B cell (primary cell): ENCODE results near the gene STX8. TPM values are rescaled to one million over a fixed set of nuclear protein-coding genes. Genes with fewer than 3 reads are reported as not detected.

ENCODE experiments used
- ATAC-seq: fragments of 200-7000 bp; cut with Tn5 transposase; one replicate; pipeline ENCODE4 v1.10.0; 2021; ENCODE audit warnings: low read depth, mild to moderate bottlenecking, moderate number of reproducible peaks, moderate library complexity
- CTCF ChIA-PET: fragments of 350-600 bp; sonication (Branson Sonifier 250); formaldehyde crosslinking; loops from one replicate; lab custom pipeline; 2021; ENCODE audit warnings: antibody characterized with exemption, inconsistent platforms; lab: Charles Lee
- POLR2A ChIA-PET: fragments of 350-600 bp; sonication (Branson Sonifier 250); formaldehyde crosslinking; loops from one replicate; lab custom pipeline; 2021; ENCODE audit warnings: antibody characterized with exemption; lab: Charles Lee
- DNase-seq: peaks from one replicate; pipeline ENCODE4 v3.0.0; 2013
- H2AFZ ChIP-seq: 2 replicates; pipeline ENCODE4 v1.6.1; 2012; ENCODE audit warnings: mild to moderate bottlenecking, low read depth, low read length; ENCODE audit not compliant: insufficient read depth, poor library complexity, severe bottlenecking
- H3K27ac ChIP-seq, 2 donors: 1 replicate in 1 of 2; 2 replicates in 1 of 2; pipeline ENCODE4 v1.5.1; 2012 to 2013; ENCODE audit warnings: low read length in 2 of 2, mild to moderate bottlenecking in 2 of 2, moderate library complexity in 1 of 2
- H3K27me3 ChIP-seq, 4 experiments: fragments of 200-600 bp in 1 of 4; sonication (generic) in 1 of 4; replicated peaks in 1 of 4; 1 replicate in 2 of 4; 2 replicates in 2 of 4; pipeline versions ENCODE4 v1.6.1 to v1.7.0; 2013 to 2016; ENCODE audit warnings: low read length in 3 of 4, mild to moderate bottlenecking in 2 of 4, mixed read lengths in 1 of 4, moderate library complexity in 1 of 4; ENCODE audit not compliant: insufficient read depth in 4 of 4, control insufficient read depth in 3 of 4; ENCODE audit errors: control extremely low read depth in 1 of 4
- H3K36me3 ChIP-seq, 2 experiments: replicated peaks in 1 of 2; 1 replicate in 1 of 2; 2 replicates in 1 of 2; pipeline versions ENCODE4 v1.6.1 to v1.7.1; 2013; ENCODE audit warnings: low read length in 1 of 2; ENCODE audit not compliant: insufficient read depth in 2 of 2, control insufficient read depth in 1 of 2; ENCODE audit errors: control extremely low read depth in 1 of 2, extremely low read depth in 1 of 2
- H3K4me1 ChIP-seq, 2 donors: fragments of 200-600 bp in 1 of 2; sonication (generic) in 1 of 2; 1 replicate in 1 of 2; 2 replicates in 1 of 2; pipeline versions ENCODE4 v1.5.1 to v1.6.1; 2013 to 2017; ENCODE audit warnings: low read length in 2 of 2; ENCODE audit not compliant: control insufficient read depth in 2 of 2, insufficient read depth in 2 of 2
- H3K4me2 ChIP-seq: replicated peaks from 2 replicates; pipeline ENCODE3; 2012; ENCODE audit warnings: mild to moderate bottlenecking, low read depth, low read length; ENCODE audit not compliant: poor library complexity, severe bottlenecking
- H3K4me3 ChIP-seq, 5 experiments: fragments of 200-600 bp in 1 of 5; sonication (generic) in 1 of 5; 1 replicate in 3 of 5; 2 replicates in 2 of 5; pipeline versions ENCODE4 v1.5.1 to v1.7.0; 2011 to 2016; ENCODE audit warnings: low read length in 4 of 5, mild to moderate bottlenecking in 4 of 5, low read depth in 2 of 5, control low read depth in 1 of 5, moderate library complexity in 1 of 5; ENCODE audit not compliant: insufficient read depth in 1 of 5; ENCODE audit errors: control extremely low read depth in 1 of 5, extremely low read depth in 1 of 5
- H3K79me2 ChIP-seq: fragments of 200-600 bp; sonication (generic); one replicate; pipeline ENCODE4 v1.6.0; 2016; ENCODE audit warnings: low read length; ENCODE audit not compliant: control insufficient read depth, insufficient read depth
- H3K9ac ChIP-seq: fragments of 200-600 bp; sonication (generic); 2 replicates; pipeline ENCODE4 v1.6.1; 2017; ENCODE audit warnings: mild to moderate bottlenecking, low read length, moderate library complexity
- H3K9me3 ChIP-seq, 3 donors: one replicate each; pipeline versions ENCODE4 v1.6.1 to v1.7.1; 2013; ENCODE audit warnings: low read length in 2 of 3; ENCODE audit not compliant: control insufficient read depth in 2 of 3, insufficient read depth in 1 of 3; ENCODE audit errors: control extremely low read depth in 1 of 3
- H4K20me1 ChIP-seq: 2 replicates; pipeline ENCODE4 v1.6.0; 2012; ENCODE audit warnings: mild to moderate bottlenecking, low read length; ENCODE audit not compliant: insufficient read depth, control insufficient read depth, poor library complexity, severe bottlenecking
- H3K27ac Mint-ChIP-seq: one replicate; pipeline ENCODE4 v1.8.0; 2021; ENCODE audit warnings: mixed read lengths
- H3K27me3 Mint-ChIP-seq: one replicate; pipeline ENCODE4 v1.8.0; 2021; ENCODE audit warnings: mixed read lengths
- H3K4me1 Mint-ChIP-seq: one replicate; pipeline ENCODE4 v1.8.0; 2021; ENCODE audit warnings: mixed read lengths
- H3K4me3 Mint-ChIP-seq: one replicate; pipeline ENCODE4 v1.8.0; 2021; ENCODE audit warnings: mixed read lengths
- H3K9me3 Mint-ChIP-seq: one replicate; pipeline ENCODE4 v1.8.0; 2022; ENCODE audit warnings: mixed read lengths; ENCODE audit not compliant: insufficient read depth
- CTCF ChIP-seq: fragments of 200-600 bp; IDR thresholded peaks from one replicate; pipeline ENCODE4 v1.8.0; 2022; ENCODE audit warnings: antibody characterized with exemption, mild to moderate bottlenecking
- EZH2 ChIP-seq: IDR thresholded peaks from 2 replicates; pipeline ENCODE4 v1.6.1; 2012; ENCODE audit warnings: borderline replicate concordance, low read depth, mild to moderate bottlenecking, moderate library complexity, low read length; ENCODE audit not compliant: insufficient read depth, poor library complexity, severe bottlenecking
- WGBS: methylation state at CpG from one replicate; pipeline ENCODE4 v1.1.5; 2013; ENCODE audit warnings: missing lambda C conversion rate; ENCODE audit not compliant: insufficient coverage; 5-methylcytosine and 5-hydroxymethylcytosine counted together
- intact Hi-C: fragments of 100-400 bp; cut with micrococcal nuclease; formaldehyde crosslinking; loops from one replicate; pipeline ENCODE4 v1.10.0; 2022
- polyA plus RNA-seq: library from polyadenylated mRNA; depleted of rRNA; stranded (reverse); fragments of >200 nt; gene quantifications from 2 replicates; pipeline ENCODE4 v1.2.3, GENCODE V29; 2012
- total RNA-seq, 2 donors: library from RNA; stranded (reverse); fragments of 120-200 nt in 1 of 2; gene quantifications; 1 replicate in 1 of 2; 2 replicates in 1 of 2; pipeline versions ENCODE4 v1.2.3 to v1.2.4, GENCODE V29; 2013 to 2022

Gene STX8
- total and polyA plus RNA-seq, 2 donors (not counting 1 experiment from before 2014, with no cell fraction given): 35.8 to 61.5 TPM

DNA sequence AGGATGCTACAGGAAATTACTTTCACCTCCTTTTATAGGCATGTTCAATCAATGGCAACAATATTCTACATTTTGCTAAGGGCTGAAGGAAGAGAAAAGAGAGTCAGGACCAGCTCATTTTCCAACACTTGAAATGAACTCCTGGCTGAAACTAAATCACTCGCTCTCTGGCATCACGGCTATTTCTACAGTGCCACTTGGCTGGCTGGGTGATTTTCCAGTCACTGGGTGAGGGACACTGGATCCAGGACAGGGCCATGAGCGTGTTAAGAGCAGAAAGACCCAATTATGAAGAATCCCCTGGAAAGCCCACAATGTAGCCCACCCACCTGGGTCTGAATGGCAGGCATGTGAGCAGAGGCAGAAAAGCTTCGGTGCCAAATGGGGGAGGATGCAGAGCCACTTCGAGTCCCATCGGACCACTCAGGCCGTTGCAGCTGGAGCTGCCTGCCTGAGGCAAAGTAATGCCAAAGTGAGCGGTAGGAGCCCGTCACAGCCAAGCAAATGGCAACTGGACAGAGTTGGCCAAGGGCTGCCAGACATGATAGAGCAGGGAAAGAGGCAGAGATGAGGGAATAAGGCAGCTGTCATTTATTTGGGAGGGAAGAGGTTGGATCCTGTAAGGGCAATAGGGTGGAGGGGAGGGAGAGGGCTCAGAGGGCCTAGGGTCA lies 246.2 kb downstream of the STX8 start:
- Histone ChIP-seq H4K20me1 (no peaks in the 10 kb centered on the region), H3K4me2 (no peak overlapping the region), H3K36me3 (no peaks in the 10 kb centered on the region), H3K27ac (no peak overlapping the region), H3K9me3 (peaks cover 0 to 7% (median 0%) of the 10 kb centered on the region in 3 donors), H3K79me2 (no peaks in the 10 kb centered on the region), H3K4me3 (no peak overlapping the region), H2AFZ (no peak overlapping the region), H3K27me3 (no peaks in the 10 kb centered on the region), H3K4me1 (no peaks in the 10 kb centered on the region), H3K9ac (no peak overlapping the region)
- CTCF ChIA-PET: no interaction called here
- no peaks in the 10 kb centered on the region for H3K27me3 Mint-ChIP-seq
- ATAC-seq (no peak), DNase-seq (no peak)
- intact Hi-C loops: no loop called here
- TF ChIP-seq EZH2 (no peak), CTCF (no peak)
- no peak overlapping the region for H3K27ac Mint-ChIP-seq
- POLR2A ChIA-PET: no interaction called here
- H3K4me1 Mint-ChIP-seq: no peaks in the 10 kb centered on the region
- no peak overlapping the region for H3K4me3 Mint-ChIP-seq
- peaks cover under 1% of the 10 kb centered on the region for H3K9me3 Mint-ChIP-seq
- WGBS: 97% methylated on average over 9 of the region's 9 CpGs

- 91% methylated on average over 1 of the region's 4 CpGs for WGBS
- Histone ChIP-seq H3K27me3 (no peaks in the 10 kb centered on the region), H3K9me3 (peaks cover 0 to 4% (median 0%) of the 10 kb centered on the region in 3 donors), H2AFZ (no peak overlapping the region), H3K4me2 (no peak overlapping the region), H3K4me3 (no peak overlapping the region), H4K20me1 (no peaks in the 10 kb centered on the region), H3K9ac (no peak overlapping the region), H3K36me3 (no peaks in the 10 kb centered on the region), H3K79me2 (no peaks in the 10 kb centered on the region), H3K4me1 (no peaks in the 10 kb centered on the region), H3K27ac (no peak overlapping the region)
- H3K27me3 Mint-ChIP-seq: no peaks in the 10 kb centered on the region
- CTCF ChIA-PET: no interaction called here
- no peaks in the 10 kb centered on the region for H3K9me3 Mint-ChIP-seq
- H3K27ac Mint-ChIP-seq: no peak overlapping the region
- DNase-seq: no peak
- intact Hi-C loops: no loop called here
- no peak for TF ChIP-seq EZH2
- no peak for TF ChIP-seq CTCF
- POLR2A ChIA-PET: no interaction called here
- ATAC-seq: no peak
- H3K4me3 Mint-ChIP-seq: no peak overlapping the region
- no peaks in the 10 kb centered on the region for H3K4me1 Mint-ChIP-seq
Observed at GRCh38 chr17:9324864-9325263, 250.8 kb downstream of the STX8 start.
